GM18517 (cell line): ENCODE results near the gene SLC30A10.
"Not testable (repeated sequence)": the region's sequence is repeated elsewhere in the genome, so short reads cannot be mapped to it uniquely, and the experiment has no call there.

Experiments used
- ATAC-seq: cut with Tn5 transposase; IDR thresholded peaks from one replicate; pipeline ENCODE4 v1.9.1; 2021; ENCODE audit warnings: mild to moderate bottlenecking, moderate library complexity; ENCODE audit not compliant: unreplicated experiment

SLC30A10 gene

GRCh38 chr1:219927956-219928790 is at the start of gene SLC30A10:
Gene SLC30A10 (minus strand): TSS chr1:219928557. CDS start chr1:219928440, 117 bp downstream.
- ATAC-seq, result no peak

- no peak for ATAC-seq
These were observed 44.9 kb upstream of the SLC30A10 start for GRCh38 chr1:219973213-219973612.

GRCh38 chr1:219967361-219967760 is 39.0 kb upstream of the SLC30A10 start:
- ATAC-seq, result no peak

DNA sequence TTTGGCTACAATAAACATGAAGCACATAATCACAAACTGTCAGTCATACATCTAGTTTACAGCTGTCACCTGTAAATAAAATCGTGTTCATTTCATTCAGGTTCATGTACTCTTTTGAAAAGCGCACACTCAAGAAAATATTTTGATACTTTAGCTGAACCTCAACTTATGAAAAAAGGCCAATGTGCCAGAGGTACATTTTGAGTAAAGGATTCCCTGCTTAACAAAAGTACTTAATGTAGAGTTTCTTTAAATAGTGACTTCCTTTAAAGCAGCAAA is 37.7 kb upstream of the SLC30A10 start:
- ATAC-seq, result no peak

GRCh38 chr1:219965285-219966070 is 37.1 kb upstream of the SLC30A10 start:
- ATAC-seq, result no peak

DNA sequence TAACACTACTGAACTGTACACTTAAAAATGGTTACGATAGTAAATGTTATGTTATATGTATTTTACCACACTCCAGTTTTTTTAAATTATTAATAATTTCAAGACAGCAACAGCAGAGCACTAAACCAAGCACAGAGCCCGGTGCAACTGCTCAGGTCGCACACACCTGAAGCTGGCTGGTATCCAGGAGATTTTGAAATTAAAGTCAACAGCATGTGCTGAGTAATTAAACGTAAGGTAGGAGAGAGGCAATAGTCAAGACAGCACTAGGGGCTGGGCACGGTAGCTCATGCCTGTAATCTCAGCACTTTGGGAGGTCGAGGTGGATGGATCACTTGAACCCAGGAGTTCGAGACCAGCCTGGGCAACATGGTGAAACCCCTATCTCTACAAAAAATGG is 35.1 kb upstream of the SLC30A10 start:
- ATAC-seq, result no peak

DNA sequence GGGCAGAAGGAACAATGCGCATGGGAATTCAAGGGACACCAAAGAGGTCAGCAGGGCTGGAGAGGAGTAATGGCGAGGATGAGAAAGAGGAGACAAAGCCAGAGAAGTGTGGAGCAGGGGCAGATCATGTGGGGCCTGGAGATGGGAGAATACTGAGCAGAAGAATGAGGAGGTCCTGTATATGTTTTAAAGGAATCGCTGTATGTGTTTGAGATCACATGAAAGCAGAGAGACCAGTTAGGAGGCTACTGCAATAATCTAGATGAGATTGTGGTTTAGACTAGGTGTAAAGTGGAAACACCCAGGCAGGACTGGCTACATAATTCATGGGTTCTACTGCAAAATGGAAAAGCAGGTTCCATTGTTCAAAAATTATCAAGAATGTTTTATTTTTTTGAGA is 33.3 kb upstream of the SLC30A10 start:
- ATAC-seq, result no peak

DNA sequence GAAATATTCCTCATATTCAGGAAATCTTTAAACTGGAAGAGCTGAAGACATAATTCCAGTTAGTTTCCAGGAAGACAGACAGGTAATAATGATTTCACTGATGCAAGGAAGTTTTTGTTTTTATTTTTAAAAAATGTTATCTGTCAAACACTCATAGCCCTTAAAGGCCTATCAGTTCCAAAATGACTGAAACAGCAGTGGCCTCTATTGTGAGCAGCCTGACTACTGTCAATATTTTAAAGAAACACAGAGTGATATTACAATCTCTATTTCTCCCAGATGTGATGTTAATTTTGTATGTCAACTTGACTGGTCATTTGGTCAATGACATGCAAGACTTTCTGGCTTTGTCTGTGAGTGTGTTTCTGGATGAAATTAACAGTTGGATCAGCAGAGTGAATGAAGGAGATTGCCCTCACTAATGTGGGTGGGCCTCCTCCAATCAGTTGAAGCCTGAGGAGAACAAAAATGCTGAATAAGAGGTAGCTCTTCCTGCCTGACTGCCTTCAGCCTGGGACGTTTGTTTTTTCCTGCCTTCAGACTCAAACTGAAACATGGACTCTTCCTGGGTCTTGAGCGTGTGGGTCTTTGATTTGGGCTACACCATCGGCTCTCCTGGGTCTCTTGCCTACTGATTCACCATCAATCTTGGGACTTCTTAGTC is 31.3 kb upstream of the SLC30A10 start:
- no peak for ATAC-seq

DNA sequence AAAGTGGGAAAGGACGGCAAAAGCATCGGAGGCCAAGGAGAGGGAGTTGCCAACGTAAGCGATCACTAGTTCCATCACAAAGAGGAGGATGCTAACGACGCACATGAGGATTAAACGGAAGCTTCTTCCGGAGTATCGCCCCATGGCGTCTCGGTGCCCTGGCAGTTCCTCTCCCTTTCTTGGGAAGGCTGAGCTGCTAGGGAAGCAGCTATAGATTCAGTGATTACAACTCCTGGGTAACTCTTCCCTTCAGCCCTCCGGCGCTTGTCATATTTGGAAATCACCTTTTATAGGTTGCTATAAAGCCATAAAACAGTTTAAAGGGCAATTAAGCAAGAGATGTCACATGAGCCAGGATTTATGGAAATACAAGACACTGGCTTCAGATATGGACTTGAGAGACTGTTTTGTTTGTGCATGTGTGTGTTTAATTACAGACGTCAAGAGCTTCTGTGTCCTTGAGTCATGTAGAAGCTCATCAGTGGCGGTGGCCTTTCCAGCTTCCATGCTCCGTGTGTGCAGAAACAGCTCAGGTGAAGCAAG is 30.6 kb upstream of the SLC30A10 start:
- no peak for ATAC-seq

DNA sequence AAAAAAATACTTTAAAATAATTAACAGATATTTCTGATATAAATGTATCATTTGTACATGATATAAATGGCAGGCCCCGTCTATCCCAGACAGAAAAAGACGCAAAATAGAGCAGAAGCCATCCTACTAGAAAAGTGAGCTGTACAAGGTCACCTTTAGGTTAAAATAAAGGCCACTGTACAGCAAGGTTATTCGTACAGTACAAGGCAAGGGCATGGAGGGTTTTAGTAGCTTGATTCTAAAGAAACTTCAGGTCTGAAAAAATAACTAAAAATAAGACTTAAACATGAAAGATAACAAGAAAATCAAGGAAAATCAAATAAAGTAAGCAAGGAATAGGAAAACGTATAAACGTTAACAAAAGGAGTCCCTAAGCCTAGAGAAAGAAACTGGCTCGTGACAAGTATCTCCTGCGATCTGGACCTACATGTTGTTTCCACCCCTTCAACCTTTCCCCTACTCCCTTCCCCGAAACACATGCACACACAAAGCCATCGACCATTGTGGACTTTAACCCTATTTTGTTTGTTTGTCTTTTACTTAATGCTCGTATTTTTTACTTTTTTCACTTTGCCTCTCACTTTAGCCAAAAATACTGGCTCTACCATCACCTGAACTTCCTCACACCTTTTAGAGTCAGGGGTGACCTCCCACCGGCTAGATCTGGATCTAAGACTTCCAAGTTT is 26.5 kb upstream of the SLC30A10 start:
- ATAC-seq, result no peak

GRCh38 chr1:219954052-219954451 is 25.7 kb upstream of the SLC30A10 start:
- no peak for ATAC-seq

DNA sequence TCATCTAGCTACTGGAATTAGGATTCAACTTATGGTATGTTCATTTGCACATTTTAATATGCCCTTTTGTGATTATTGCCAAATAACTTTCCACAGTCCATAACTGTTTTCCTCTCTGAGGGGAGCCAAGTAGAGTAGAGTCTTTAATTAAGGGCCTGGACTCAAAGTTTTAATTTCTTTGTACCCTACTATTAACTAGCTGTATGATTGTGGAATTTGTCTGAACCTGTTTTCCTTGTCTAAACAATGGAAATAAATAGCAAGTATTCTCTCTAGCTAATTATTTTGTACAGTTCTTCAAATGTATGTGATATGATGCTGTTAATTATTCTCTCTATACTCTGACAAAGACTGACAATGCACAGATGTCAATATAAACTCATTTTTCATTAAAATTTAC is 24.0 kb upstream of the SLC30A10 start:
- ATAC-seq, result no peak

- ATAC-seq, result not testable (repeated sequence)
These were observed 20.9 kb upstream of the SLC30A10 start for GRCh38 chr1:219949227-219949626.

DNA sequence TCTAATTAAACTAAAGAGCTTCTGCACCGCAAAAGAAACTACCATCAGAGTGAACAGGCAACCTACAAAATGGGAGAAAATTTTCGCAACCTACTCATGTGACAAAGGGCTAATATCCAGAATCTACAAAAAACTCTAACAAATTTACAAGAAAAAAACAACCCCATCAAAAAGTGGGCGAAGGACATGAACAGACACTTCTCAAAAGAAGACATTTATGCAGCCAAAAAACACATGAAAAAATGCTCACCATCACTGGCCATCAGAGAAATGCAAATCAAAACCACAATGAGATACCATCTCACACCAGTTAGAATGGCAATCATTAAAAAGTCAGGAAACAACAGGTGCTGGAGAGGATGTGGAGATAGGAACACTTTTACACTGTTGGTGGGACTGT is 20.4 kb upstream of the SLC30A10 start:
- ATAC-seq, result not testable (repeated sequence)

GRCh38 chr1:219945795-219946194 is 17.4 kb upstream of the SLC30A10 start:
- ATAC-seq, result peak; percentile 43

GRCh38 chr1:219941179-219942118 is 13.1 kb upstream of the SLC30A10 start:
- ATAC-seq, result no peak

DNA sequence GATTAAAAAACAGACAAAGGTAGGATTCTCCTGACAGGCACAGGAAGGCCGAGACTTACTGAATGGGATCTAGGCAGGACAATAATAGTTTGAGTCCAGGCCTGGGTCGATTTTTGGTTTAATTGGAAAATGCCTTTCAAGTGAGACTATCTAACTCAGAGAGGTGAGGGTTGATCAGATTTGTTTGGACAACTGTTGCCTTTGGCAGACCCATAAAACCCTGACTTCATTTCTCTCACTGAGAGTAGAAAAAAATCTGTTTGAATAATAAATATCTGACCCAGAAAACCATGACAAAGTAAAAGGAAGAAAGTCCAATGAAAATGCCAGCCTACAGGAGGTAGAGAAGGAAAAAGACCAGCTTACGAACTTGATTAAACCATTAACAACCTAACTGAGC is 12.3 kb upstream of the SLC30A10 start:
- no peak for ATAC-seq

GRCh38 chr1:219938706-219939105 is 10.3 kb upstream of the SLC30A10 start:
- ATAC-seq, result no peak

- not testable (repeated sequence) for ATAC-seq
These were observed 5.4 kb upstream of the SLC30A10 start for GRCh38 chr1:219933763-219934162.

GRCh38 chr1:219931033-219931432 is 2.7 kb upstream of the SLC30A10 start:
- ATAC-seq, result no peak
